ENCODE data around the gene AMHR2.

GRCh38 chr12:53480491-53481442 is 57.1 kb downstream of the AMHR2 start:
- TF ChIP-seq SUZ12 (IDR thresholded peaks at IDR 0.05; ENCODE audit: extremely low read depth, insufficient read depth, insufficient read length) (no peak), YY1 (IDR thresholded peaks at IDR 0.05; ENCODE audit: insufficient read depth, insufficient read length) (no peak)
